GM12875 (cell line): ENCODE measurements around the gene MEN1.

ENCODE experiments used
- H3K4me3 ChIP-seq: one replicate; pipeline ENCODE4 v1.5.1; 2011; ENCODE audit warnings: low read depth, low read length, control low read depth
- TF ChIP-seq, protein P1 (sequence below): IDR thresholded peaks from 2 replicates; pipeline ENCODE4 v1.5.1; 2011; ENCODE audit warnings: low read depth, mild to moderate bottlenecking, control low read depth, inconsistent platforms, low read length, moderate library complexity, borderline replicate concordance; ENCODE audit not compliant: insufficient read depth

Gene MEN1

DNA sequence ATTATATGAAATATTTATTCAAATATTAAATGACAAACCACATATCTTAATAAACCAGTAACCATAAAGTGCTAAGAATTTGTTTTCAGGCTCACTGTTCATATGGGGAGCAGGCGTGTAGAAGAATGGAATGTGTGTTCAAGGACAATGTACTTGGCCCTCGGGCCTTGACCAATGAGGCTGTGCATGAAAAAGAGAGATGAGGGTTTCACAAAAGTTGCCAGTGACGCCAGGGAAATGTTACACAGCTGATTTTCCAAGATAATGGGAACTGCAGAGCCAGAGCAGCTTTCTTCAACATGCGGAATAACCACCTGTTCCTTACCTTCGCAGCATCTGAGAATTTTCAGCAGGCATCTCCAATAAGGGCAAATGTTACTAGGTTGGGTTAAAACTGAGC lies 36.2 kb downstream of the MEN1 start:
- TF ChIP-seq, protein P1, sequence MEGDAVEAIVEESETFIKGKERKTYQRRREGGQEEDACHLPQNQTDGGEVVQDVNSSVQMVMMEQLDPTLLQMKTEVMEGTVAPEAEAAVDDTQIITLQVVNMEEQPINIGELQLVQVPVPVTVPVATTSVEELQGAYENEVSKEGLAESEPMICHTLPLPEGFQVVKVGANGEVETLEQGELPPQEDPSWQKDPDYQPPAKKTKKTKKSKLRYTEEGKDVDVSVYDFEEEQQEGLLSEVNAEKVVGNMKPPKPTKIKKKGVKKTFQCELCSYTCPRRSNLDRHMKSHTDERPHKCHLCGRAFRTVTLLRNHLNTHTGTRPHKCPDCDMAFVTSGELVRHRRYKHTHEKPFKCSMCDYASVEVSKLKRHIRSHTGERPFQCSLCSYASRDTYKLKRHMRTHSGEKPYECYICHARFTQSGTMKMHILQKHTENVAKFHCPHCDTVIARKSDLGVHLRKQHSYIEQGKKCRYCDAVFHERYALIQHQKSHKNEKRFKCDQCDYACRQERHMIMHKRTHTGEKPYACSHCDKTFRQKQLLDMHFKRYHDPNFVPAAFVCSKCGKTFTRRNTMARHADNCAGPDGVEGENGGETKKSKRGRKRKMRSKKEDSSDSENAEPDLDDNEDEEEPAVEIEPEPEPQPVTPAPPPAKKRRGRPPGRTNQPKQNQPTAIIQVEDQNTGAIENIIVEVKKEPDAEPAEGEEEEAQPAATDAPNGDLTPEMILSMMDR: no peak
- no peak overlapping the region for H3K4me3 ChIP-seq

DNA sequence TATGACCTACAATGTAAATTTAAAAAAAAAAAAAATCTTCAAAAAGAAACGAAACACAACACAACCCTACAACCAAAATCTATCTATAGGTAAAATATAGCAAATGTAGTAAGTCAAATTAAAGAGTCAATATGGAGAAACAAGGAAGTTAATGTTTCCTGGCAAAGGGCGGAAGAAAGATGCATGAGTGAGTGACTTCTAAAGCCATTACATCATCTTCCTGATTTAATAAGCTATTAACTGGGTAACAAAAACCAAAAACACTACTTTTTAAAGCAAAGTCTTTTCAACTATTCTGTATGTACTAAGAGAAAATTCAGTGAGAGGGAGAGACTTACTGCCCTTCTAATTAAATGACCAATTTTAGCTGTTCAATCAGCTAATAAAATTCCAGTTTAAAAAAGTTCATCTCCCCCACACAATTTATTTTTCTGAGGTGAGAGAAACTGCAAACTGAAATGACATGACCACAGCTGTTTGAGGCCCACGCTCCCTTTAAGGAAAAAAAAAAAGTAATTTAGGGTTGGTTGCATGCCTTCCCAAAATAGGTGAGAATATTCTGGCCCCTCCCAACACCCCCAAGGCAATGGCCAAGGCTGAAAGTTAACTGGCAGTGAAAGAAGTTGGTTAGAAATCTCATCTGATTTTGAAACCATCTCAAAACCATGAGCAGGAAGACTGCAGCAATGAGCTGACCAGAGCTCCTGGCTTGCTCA lies 37.9 kb downstream of the MEN1 start:
- no peak overlapping the region for H3K4me3 ChIP-seq
- TF ChIP-seq, protein P1: no peak

DNA sequence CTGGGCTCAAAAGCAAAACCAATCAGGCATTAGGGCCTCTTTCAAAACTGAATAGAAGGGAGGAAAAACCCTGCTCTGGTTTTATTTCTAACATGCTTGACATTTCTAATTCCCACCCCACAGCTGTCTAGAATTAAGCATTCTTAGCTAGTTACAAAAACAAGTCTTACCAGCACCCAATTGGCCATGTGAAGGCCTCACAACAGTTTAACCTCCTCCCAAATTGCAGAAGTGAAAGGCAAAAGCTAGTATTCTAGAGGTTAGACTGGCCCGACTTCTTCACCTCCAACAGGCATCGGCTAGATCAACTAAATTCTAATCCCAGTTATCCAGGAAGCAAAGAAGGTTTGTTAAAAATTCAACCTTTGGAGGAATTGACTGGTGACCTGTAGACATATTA lies 38.5 kb downstream of the MEN1 start:
- H3K4me3 ChIP-seq: no peak overlapping the region
- TF ChIP-seq, protein P1: no peak

DNA sequence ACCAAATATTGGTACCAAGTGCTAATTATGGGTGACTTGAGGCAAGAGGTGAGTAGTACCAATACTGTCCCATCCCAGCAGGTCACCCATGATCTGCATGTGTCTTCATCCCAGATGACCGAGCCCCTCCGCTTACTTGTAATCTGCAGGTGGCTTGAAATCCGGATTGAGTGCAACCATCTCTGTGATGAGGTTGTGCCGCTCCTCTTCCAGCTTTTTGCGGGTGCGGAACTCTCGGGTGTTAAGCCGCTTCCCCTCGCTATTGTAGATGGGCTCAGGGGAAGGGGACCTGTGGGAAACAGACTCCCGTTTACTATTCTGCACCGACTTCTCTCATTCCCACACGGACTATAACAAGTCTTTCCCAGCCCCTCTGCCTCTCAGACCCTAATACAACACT lies 40.2 kb downstream of the MEN1 start:
- TF ChIP-seq, protein P1: no peak
- H3K4me3 ChIP-seq: no peak overlapping the region

DNA sequence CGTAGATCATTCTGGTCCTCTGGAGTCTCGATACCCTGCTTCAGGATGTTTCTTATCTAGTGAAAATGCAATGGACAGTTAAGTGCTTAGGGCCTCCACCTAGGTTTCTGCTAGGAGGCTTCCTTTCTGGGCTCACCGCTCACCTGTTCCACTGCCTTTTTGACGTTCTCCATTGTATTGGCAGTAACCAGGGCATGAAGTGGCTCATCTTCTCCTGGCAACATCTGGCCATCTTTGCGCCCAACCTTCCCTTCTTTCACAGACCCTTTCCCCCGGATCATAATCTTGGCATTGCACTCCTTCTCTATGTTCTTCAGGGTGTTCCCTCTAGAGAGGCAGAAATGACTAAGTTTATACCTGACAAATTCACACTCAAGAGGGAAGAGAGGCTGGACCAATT lies 41.1 kb downstream of the MEN1 start:
- no peak overlapping the region for H3K4me3 ChIP-seq
- TF ChIP-seq, protein P1: no peak

DNA sequence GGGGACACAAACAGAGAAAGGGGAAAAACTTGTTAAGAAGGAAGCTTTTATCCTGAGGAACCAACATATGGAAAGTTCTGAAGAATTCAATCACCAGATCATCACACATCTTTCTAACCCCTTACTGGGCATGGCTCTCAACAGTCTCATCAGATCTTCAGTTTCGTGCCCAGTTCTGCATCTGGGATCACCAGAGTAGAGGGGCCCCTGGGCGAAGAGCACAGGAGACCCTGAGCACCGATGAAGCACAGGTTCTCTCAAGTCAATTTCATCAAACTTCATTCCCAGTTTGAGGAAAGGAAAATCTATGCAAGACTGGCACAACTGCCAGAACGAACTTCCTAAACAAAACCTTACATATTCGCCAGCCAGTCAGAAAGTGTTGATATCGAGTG lies 42.1 kb downstream of the MEN1 start:
- TF ChIP-seq, protein P1: no peak
- no peak overlapping the region for H3K4me3 ChIP-seq
